PC-3 (cell line): ENCODE results near the gene TAF3.

Source experiments
- CTCF ChIP-seq: fragments of 300-600 bp; sonication (generic); conservative IDR thresholded peaks from 2 replicates; pipeline ENCODE4 v1.5.1; 2017; ENCODE audit warnings: antibody characterized with exemption, low read depth, mild to moderate bottlenecking, low read length
- EZH2phosphoT487 ChIP-seq: fragments of 300-600 bp; sonication (generic); IDR thresholded peaks from 2 replicates; pipeline ENCODE4 v1.6.1; 2018; ENCODE audit warnings: mild to moderate bottlenecking, antibody characterized with exemption, low read length, borderline replicate concordance

GRCh38 chr10:7958442-7958841 lies 140.1 kb downstream of the TAF3 start:
- TF ChIP-seq CTCF (no peak), EZH2phosphoT487 (no peak)
